Tibial nerve (tissue), 3 donors: Measurements from ENCODE around the gene DIP2C.

Experiments
- POLR2A ChIP-seq, 2 donors: fragments of 450-650 bp; IDR thresholded peaks; one replicate each; pipeline ENCODE4 v1.6.1; 2017; ENCODE audit warnings: antibody characterized with exemption in 2 of 2, mild to moderate bottlenecking in 2 of 2, moderate library complexity in 2 of 2
- TF ChIP-seq, protein P1 (sequence below), 5 experiments: fragments of 200-600 bp in 3 of 5; fragments of 450-650 bp in 2 of 5; sonication (generic) in 3 of 5; IDR thresholded peaks; one replicate each; pipeline ENCODE4 v1.5.1; 2016 to 2019; ENCODE audit warnings: antibody characterized with exemption in 5 of 5, mild to moderate bottlenecking in 3 of 5, moderate library complexity in 2 of 5

DNA sequence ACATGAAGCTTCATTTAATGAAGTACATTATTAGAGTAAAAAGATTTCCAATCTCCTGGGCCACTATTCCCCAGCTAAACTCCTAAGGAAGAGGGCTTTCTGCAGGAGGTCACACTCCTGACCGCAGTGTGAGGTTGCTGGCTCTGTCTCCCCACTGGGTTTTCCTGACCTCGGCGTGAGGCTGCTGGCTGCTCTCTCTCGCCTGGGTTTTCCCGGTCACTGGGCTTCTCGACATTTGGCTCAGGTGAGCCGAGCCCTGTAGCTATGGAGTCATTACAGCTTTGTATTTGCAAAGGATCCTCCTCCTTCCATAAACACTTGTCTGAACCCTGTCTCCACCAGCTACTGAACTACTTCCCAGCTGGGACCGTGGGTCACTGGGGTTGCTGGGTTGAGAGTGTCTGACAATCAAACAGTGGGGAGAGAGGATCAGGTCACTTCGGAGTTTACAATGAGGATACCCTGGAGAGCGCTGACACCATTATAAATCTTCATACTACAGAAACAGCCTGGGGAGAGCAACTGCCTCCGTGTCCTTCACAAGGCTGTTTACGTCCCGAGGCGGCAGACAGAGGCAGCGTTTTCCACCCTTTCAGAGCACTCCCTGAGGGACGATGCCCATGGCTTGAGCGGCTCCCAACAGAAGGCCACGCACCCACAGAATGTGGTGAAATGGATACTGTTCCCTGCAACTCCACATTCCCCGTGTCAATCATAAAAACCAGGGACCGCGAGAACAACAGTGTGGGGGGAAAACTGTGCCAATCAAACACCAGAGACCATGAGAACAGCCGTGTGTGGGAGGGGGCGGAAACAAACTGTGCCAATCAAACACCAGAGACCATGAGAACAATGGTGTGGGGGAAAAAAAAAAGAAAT is 328.0 kb downstream of the DIP2C start:
- no peak for TF ChIP-seq POLR2A (IDR thresholded peaks at IDR 0.05)
- TF ChIP-seq, protein P1, sequence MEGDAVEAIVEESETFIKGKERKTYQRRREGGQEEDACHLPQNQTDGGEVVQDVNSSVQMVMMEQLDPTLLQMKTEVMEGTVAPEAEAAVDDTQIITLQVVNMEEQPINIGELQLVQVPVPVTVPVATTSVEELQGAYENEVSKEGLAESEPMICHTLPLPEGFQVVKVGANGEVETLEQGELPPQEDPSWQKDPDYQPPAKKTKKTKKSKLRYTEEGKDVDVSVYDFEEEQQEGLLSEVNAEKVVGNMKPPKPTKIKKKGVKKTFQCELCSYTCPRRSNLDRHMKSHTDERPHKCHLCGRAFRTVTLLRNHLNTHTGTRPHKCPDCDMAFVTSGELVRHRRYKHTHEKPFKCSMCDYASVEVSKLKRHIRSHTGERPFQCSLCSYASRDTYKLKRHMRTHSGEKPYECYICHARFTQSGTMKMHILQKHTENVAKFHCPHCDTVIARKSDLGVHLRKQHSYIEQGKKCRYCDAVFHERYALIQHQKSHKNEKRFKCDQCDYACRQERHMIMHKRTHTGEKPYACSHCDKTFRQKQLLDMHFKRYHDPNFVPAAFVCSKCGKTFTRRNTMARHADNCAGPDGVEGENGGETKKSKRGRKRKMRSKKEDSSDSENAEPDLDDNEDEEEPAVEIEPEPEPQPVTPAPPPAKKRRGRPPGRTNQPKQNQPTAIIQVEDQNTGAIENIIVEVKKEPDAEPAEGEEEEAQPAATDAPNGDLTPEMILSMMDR (IDR thresholded peaks at IDR 0.05), result no peak
